IMR-90 (cell line): Measurements from ENCODE around the gene ITGA5. TPM values are rescaled to one million over a fixed set of nuclear protein-coding genes. Genes with fewer than 3 reads are reported as not detected.
A peak's percentile ranks its signal among the peaks of the same experiment; 100 is the strongest.

Experiments
- ATAC-seq: fragments of 200-7000 bp; cut with Tn5 transposase; 2 replicates; pipeline ENCODE4 v1.9.1; 2020; ENCODE audit warnings: low read depth, mild to moderate bottlenecking, moderate library complexity
- BruUV-seq: library from RNA; stranded (reverse); fragments of 400-500 nt; replicated peaks from 2 replicates; lab custom pipeline; 2021; lab: Mats Ljungman, UMichigan
- CTCF ChIA-PET: fragments of 300-600 bp; formaldehyde crosslinking; extraction: SDS; loops from one replicate; lab custom pipeline; 2021; ENCODE audit warnings: antibody characterized with exemption; lab: Yijun Ruan, JAX
- POLR2A ChIA-PET: fragments of 300-600 bp; sonication (Branson Sonifier 250); formaldehyde crosslinking; loops from one replicate; lab custom pipeline; 2022; ENCODE audit warnings: antibody characterized with exemption; ENCODE audit not compliant: unreplicated experiment; lab: Charles Lee
- DNase-seq: peaks from one replicate; pipeline ENCODE4 v3.0.0; 2013
- H2AFZ ChIP-seq: replicated peaks from 2 replicates; pipeline ENCODE3; 2013; ENCODE audit warnings: low read length, mild to moderate bottlenecking; ENCODE audit not compliant: poor library complexity
- H2AK5ac ChIP-seq: 2 replicates; pipeline ENCODE4 v1.6.1; 2013; ENCODE audit warnings: low read depth, low read length, inconsistent platforms
- H2AK9ac ChIP-seq: replicated peaks from 2 replicates; pipeline ENCODE3; 2013; ENCODE audit warnings: mild to moderate bottlenecking, low read depth, low read length, moderate library complexity; ENCODE audit not compliant: poor library complexity
- H2BK120ac ChIP-seq: 2 replicates; pipeline ENCODE4 v1.6.1; 2013; ENCODE audit warnings: low read depth, low read length, inconsistent platforms
- H2BK15ac ChIP-seq: 3 replicates; pipeline ENCODE4 v1.6.1; 2013; ENCODE audit warnings: low read depth, low read length, inconsistent platforms
- H2BK20ac ChIP-seq: 2 replicates; pipeline ENCODE4 v1.6.1; 2013; ENCODE audit warnings: low read depth, mild to moderate bottlenecking, inconsistent platforms, low read length, moderate library complexity
- H2BK5ac ChIP-seq: 2 replicates; pipeline ENCODE4 v1.6.1; 2013; ENCODE audit warnings: mild to moderate bottlenecking, low read depth, low read length, inconsistent platforms; ENCODE audit not compliant: poor library complexity, severe bottlenecking
- H3K14ac ChIP-seq: replicated peaks from 2 replicates; pipeline ENCODE4 v1.6.1; 2013; ENCODE audit warnings: low read depth, low read length, inconsistent platforms
- H3K18ac ChIP-seq: 2 replicates; pipeline ENCODE4 v1.6.1; 2013; ENCODE audit warnings: low read depth, low read length, control low read depth
- H3K23ac ChIP-seq: 2 replicates; pipeline ENCODE4 v1.6.1; 2013; ENCODE audit warnings: low read depth, low read length, inconsistent platforms
- H3K27ac ChIP-seq: 2 replicates; pipeline ENCODE4 v1.5.1; 2013; ENCODE audit warnings: mild to moderate bottlenecking, control low read depth, low read length; ENCODE audit not compliant: insufficient read depth
- H3K27me3 ChIP-seq: 2 replicates; pipeline ENCODE4 v1.6.1; 2013; ENCODE audit warnings: low read length; ENCODE audit not compliant: control insufficient read depth, insufficient read depth
- H3K36me3 ChIP-seq: 2 replicates; pipeline ENCODE4 v1.6.1; 2013; ENCODE audit warnings: low read length, mixed read lengths; ENCODE audit not compliant: control insufficient read depth, insufficient read depth
- H3K4ac ChIP-seq: 2 replicates; pipeline ENCODE4 v1.6.1; 2013; ENCODE audit warnings: low read depth, low read length, inconsistent platforms
- H3K4me1 ChIP-seq: 2 replicates; pipeline ENCODE4 v1.6.1; 2013; ENCODE audit warnings: low read length, mixed read lengths; ENCODE audit not compliant: control insufficient read depth, insufficient read depth
- H3K4me2 ChIP-seq: 2 replicates; pipeline ENCODE4 v1.6.1; 2013; ENCODE audit warnings: low read depth, mild to moderate bottlenecking, control low read depth, low read length, moderate library complexity
- H3K4me3 ChIP-seq: 2 replicates; pipeline ENCODE4 v1.5.1; 2013; ENCODE audit warnings: low read depth, mild to moderate bottlenecking, control low read depth, low read length, moderate library complexity; ENCODE audit not compliant: insufficient read depth
- H3K56ac ChIP-seq: 2 replicates; pipeline ENCODE4 v1.6.1; 2013; ENCODE audit warnings: low read length, inconsistent platforms; ENCODE audit not compliant: insufficient read depth; ENCODE audit errors: extremely low read depth
- H3K79me1 ChIP-seq, 2 experiments: 2 replicates each; pipeline ENCODE4 v1.6.1; 2013; ENCODE audit warnings: low read length in 2 of 2, inconsistent platforms in 1 of 2, low read depth in 1 of 2
- H3K9ac ChIP-seq: 2 replicates; pipeline ENCODE4 v1.6.1; 2013; ENCODE audit warnings: low read depth, low read length, control low read depth
- H3K9me1 ChIP-seq: 2 replicates; pipeline ENCODE4 v1.6.1; 2013; ENCODE audit warnings: low read length, inconsistent platforms; ENCODE audit not compliant: insufficient read depth
- H3K9me3 ChIP-seq: 2 replicates; pipeline ENCODE4 v1.6.1; 2013; ENCODE audit warnings: low read length; ENCODE audit not compliant: control insufficient read depth, insufficient read depth
- H4K20me1 ChIP-seq: 2 replicates; pipeline ENCODE4 v1.6.1; 2013; ENCODE audit warnings: low read length, inconsistent platforms; ENCODE audit not compliant: insufficient read depth
- H4K5ac ChIP-seq: 2 replicates; pipeline ENCODE4 v1.6.1; 2013; ENCODE audit warnings: mild to moderate bottlenecking, low read depth, low read length, control low read depth
- H4K8ac ChIP-seq, 2 experiments: 2 replicates each; pipeline ENCODE4 v1.6.1; 2013; ENCODE audit warnings: low read depth in 2 of 2, low read length in 2 of 2, control low read depth in 1 of 2, inconsistent platforms in 1 of 2
- H4K91ac ChIP-seq: 2 replicates; pipeline ENCODE4 v1.6.1; 2013; ENCODE audit warnings: low read depth, low read length, inconsistent platforms; ENCODE audit not compliant: insufficient read depth
- BHLHE40 ChIP-seq: fragments of 150-350 bp; IDR thresholded peaks from 2 replicates; pipeline ENCODE4 v1.6.1; 2016; ENCODE audit warnings: mild to moderate bottlenecking, low read depth, low read length
- CEBPB ChIP-seq: IDR thresholded peaks from 2 replicates; pipeline ENCODE4 v1.6.1; 2012; ENCODE audit warnings: low read depth, low read length, improper control_type of control experiment
- CHD1 ChIP-seq: IDR thresholded peaks from 2 replicates; pipeline ENCODE4 v1.6.1; 2012; ENCODE audit warnings: low read depth, low read length, improper control_type of control experiment
- CTCF ChIP-seq: conservative IDR thresholded peaks from 2 replicates; pipeline ENCODE4 v1.5.1; 2012; ENCODE audit warnings: mild to moderate bottlenecking, low read depth, low read length, improper control_type of control experiment
- ELK1 ChIP-seq: fragments of 150-350 bp; IDR thresholded peaks from 2 replicates; pipeline ENCODE4 v1.6.1; 2016; ENCODE audit warnings: low read depth, mild to moderate bottlenecking, low read length, moderate library complexity, borderline replicate concordance
- FOS ChIP-seq: fragments of 150-350 bp; IDR thresholded peaks from 2 replicates; pipeline ENCODE4 v1.6.1; 2016; ENCODE audit warnings: low read depth, low read length
- MAFK ChIP-seq: IDR thresholded peaks from 2 replicates; pipeline ENCODE4 v1.6.1; 2012; ENCODE audit warnings: low read depth, low read length, improper control_type of control experiment
- MXI1 ChIP-seq: IDR thresholded peaks from 2 replicates; pipeline ENCODE4 v1.6.1; 2012; ENCODE audit warnings: low read depth, mild to moderate bottlenecking, low read length, moderate library complexity, borderline replicate concordance
- NFE2L2 ChIP-seq: fragments of 150-350 bp; IDR thresholded peaks from 2 replicates; pipeline ENCODE4 v1.6.1; 2016; ENCODE audit warnings: low read depth, mild to moderate bottlenecking, low read length
- POLR2A ChIP-seq: IDR thresholded peaks from 2 replicates; pipeline ENCODE4 v1.6.1; 2012; ENCODE audit warnings: mild to moderate bottlenecking, low read depth, low read length
- RAD21 ChIP-seq: IDR thresholded peaks from 2 replicates; pipeline ENCODE4 v1.6.1; 2012; ENCODE audit warnings: low read length, improper control_type of control experiment
- RCOR1 ChIP-seq: IDR thresholded peaks from 2 replicates; pipeline ENCODE4 v1.6.1; 2012; ENCODE audit warnings: mild to moderate bottlenecking, low read length, improper control_type of control experiment; ENCODE audit not compliant: insufficient replicate concordance
- RFX5 ChIP-seq: IDR thresholded peaks from 2 replicates; pipeline ENCODE4 v1.8.0; 2012; ENCODE audit warnings: low read depth, mild to moderate bottlenecking, low read length, moderate library complexity
- SMC3 ChIP-seq: fragments of 150-350 bp; IDR thresholded peaks from 2 replicates; pipeline ENCODE4 v1.6.1; 2016; ENCODE audit warnings: low read depth, mild to moderate bottlenecking, antibody characterized with exemption, low read length, moderate library complexity
- USF2 ChIP-seq: fragments of 150-350 bp; IDR thresholded peaks from 2 replicates; pipeline ENCODE4 v1.6.1; 2017; ENCODE audit warnings: mild to moderate bottlenecking, antibody characterized with exemption, low read length, low read depth
- WGBS, 2 experiments: methylation state at CpG; one replicate each; pipeline versions ENCODE4 v1.1.5 to v1.1.7; 2013; ENCODE audit warnings: missing lambda C conversion rate in 2 of 2; ENCODE audit not compliant: insufficient read length in 1 of 2; ENCODE audit errors: extremely low coverage in 2 of 2; 5-methylcytosine and 5-hydroxymethylcytosine counted together
- dilution Hi-C: fragments of 300-500 bp; cut with HindIII; formaldehyde crosslinking; loops from one replicate; pipeline ENCODE4 v1.14.3; 2018; ENCODE audit warnings: low sequenced_read_pairs; ENCODE audit not compliant: unreplicated experiment
- in situ Hi-C: fragments of 300-500 bp; cut with MboI; formaldehyde crosslinking; loops from 3 replicates; pipeline ENCODE4 v1.14.3; 2019; ENCODE audit warnings: low sequenced_read_pairs, inconsistent platforms, mixed read lengths
- intact Hi-C: fragments of 100-400 bp; cut with micrococcal nuclease; formaldehyde crosslinking; loops from 2 replicates; pipeline ENCODE4 v1.10.0; 2022
- polyA plus RNA-seq, 3 experiments: library from polyadenylated mRNA; depleted of rRNA; stranded (reverse); fragments of >200 nt; gene quantifications; 2 replicates each; pipeline ENCODE4 v1.2.3, GENCODE V29; 2012; ENCODE audit warnings: low replicate concordance in 1 of 3
- total RNA-seq: library from RNA; depleted of rRNA; stranded (reverse); fragments of >200 nt; gene quantifications from 2 replicates; pipeline ENCODE4 v1.2.3, GENCODE V29; 2012

ITGA5 gene
- total and polyA plus RNA-seq, 2 of the 4 experiments (the other 2 are of a cell fraction): 159 to 259 TPM

- intact Hi-C loops (loop anchor here (1.0 to 2.0 kb wide), 2 partner anchors 10 to 20 kb away; no protein-coding TSS in a partner anchor), in situ Hi-C loops (no loop called here), dilution Hi-C loops (no loop called here)
- peak overlapping the region; percentile 90 for H3K23ac ChIP-seq
- H3K4me2 ChIP-seq: peak overlapping the region; percentile 97
- ChIA-PET CTCF (interaction anchor here (1.0 to 2.9 kb wide), 3 partner anchors 19 to 39 kb away, joined by 3 to 9 read pairs (median 7); no protein-coding TSS in a partner anchor), POLR2A (no interaction called here)
- DNase-seq (no peak), ATAC-seq (peak; percentile 2)
- H3K14ac ChIP-seq: peak overlapping the region; percentile 93
- peak overlapping the region; percentile 94 for H3K4me3 ChIP-seq
- peaks cover 33% of the 10 kb centered on the region for H3K4me1 ChIP-seq
- peak overlapping the region; percentile 54 for H2AK5ac ChIP-seq
- peaks cover 9% of the 10 kb centered on the region for H3K36me3 ChIP-seq
- no peak overlapping the region for H2BK15ac ChIP-seq
- peaks cover 11 to 38% of the 10 kb centered on the region in 2 experiments; a peak in 3 of 4 replicates for H3K79me1 ChIP-seq
- H2AK9ac ChIP-seq: peak overlapping the region; percentile 86
- 0% methylated on average over 14 of the region's 35 CpGs; no CpG with 5 or more reads in 1 of the 2 experiments for WGBS, 2 experiments
- H3K9ac ChIP-seq: peak overlapping the region; percentile 96
- no peaks in the 10 kb centered on the region for H3K9me3 ChIP-seq
- peak overlapping the region; percentile 82 for H3K56ac ChIP-seq
- H2AFZ ChIP-seq: peak overlapping the region; percentile 92
- H2BK120ac ChIP-seq: peak overlapping the region; percentile 18; the same call in 1 of the 2 replicates
- H3K27me3 ChIP-seq: no peaks in the 10 kb centered on the region
- H3K18ac ChIP-seq: peak overlapping the region; percentile 84
- H2BK5ac ChIP-seq: peak overlapping the region; percentile 88
- H2BK20ac ChIP-seq: no peak overlapping the region
- peak overlapping the region; percentile 68; the same call in 1 of the 2 replicates for H4K5ac ChIP-seq
- H3K4ac ChIP-seq: peak overlapping the region; percentile 93
- H4K8ac ChIP-seq: peak overlapping the region; percentile 61 to 83; a peak in 3 of 4 replicates
- peak overlapping the region; percentile 74; the same call in 1 of the 2 replicates for H4K91ac ChIP-seq
- H3K27ac ChIP-seq: peak overlapping the region; percentile 89
- peaks cover 43% of the 10 kb centered on the region for H4K20me1 ChIP-seq
- peaks cover 43% of the 10 kb centered on the region for H3K9me1 ChIP-seq
- BruUV-seq: no TSS peak
- TF ChIP-seq FOS (no peak), NFE2L2 (no peak), MAFK (no peak), CHD1 (no peak), CTCF (no peak), MXI1 (no peak), SMC3 (no peak), RCOR1 (no peak), RAD21 (no peak), ELK1 (no peak), CEBPB (no peak), BHLHE40 (no peak), USF2 (no peak), RFX5 (no peak), POLR2A (no peak)
These were observed 502 bp downstream of the ITGA5 start for GRCh38 chr12:54418441-54419087.
